Colonic mucosa (tissue), 4 donors: ENCODE measurements around the gene IGF2BP2. TPM values are rescaled to one million over a fixed set of nuclear protein-coding genes. Genes with fewer than 3 reads are reported as not detected.

Experiments used
- DNase-seq: peaks from one replicate; pipeline ENCODE4 v3.0.0-alpha.2; 2020
- H3K27ac ChIP-seq: fragments of 200-600 bp; one replicate; pipeline ENCODE4 v1.8.0; 2021
- H3K27me3 ChIP-seq: fragments of 200-600 bp; one replicate; pipeline ENCODE4 v1.8.0; 2021
- H3K36me3 ChIP-seq: fragments of 200-600 bp; one replicate; pipeline ENCODE4 v1.8.0; 2021
- H3K4me1 ChIP-seq: fragments of 200-600 bp; one replicate; pipeline ENCODE4 v1.8.0; 2021; ENCODE audit warnings: mild to moderate bottlenecking
- H3K4me3 ChIP-seq: fragments of 200-600 bp; one replicate; pipeline ENCODE4 v1.8.0; 2021
- H3K9ac ChIP-seq, 2 donors: one replicate each; pipeline ENCODE4 v1.7.0; 2013; ENCODE audit warnings: control low read depth in 2 of 2, low read depth in 2 of 2, low read length in 2 of 2
- H3K9me3 ChIP-seq: fragments of 200-600 bp; one replicate; pipeline ENCODE4 v1.8.0; 2021
- CTCF ChIP-seq: fragments of 200-600 bp; IDR thresholded peaks from one replicate; pipeline ENCODE4 v1.8.0; 2022; ENCODE audit warnings: antibody characterized with exemption, mild to moderate bottlenecking
- intact Hi-C: fragments of 100-400 bp; cut with DNase I; formaldehyde crosslinking; loops from one replicate; pipeline ENCODE4 v1.14.1; 2022
- total RNA-seq, 2 donors: library from RNA; stranded (reverse); fragmentation: NEBNext Ultra II Directional in 1 of 2; extraction: Animal tissue kit (Norgen Biotek cat#: 25700) in 1 of 2; gene quantifications; one replicate each; pipeline ENCODE4 v1.2.1, GENCODE V29; 2021
- donor health status: healthy.
- donor health status: DM: no; HTN: no; CAD: no.
- donor health status: DM: no; HTN: no; CAD: no.

The IGF2BP2 gene
- total RNA-seq, 2 donors from 2014 or later: 48.7 to 61.2 TPM

GRCh38 chr3:185649414-185649813, 175.4 kb downstream of the IGF2BP2 start:
- Histone ChIP-seq H3K36me3 (no peaks in the 10 kb centered on the region), H3K27me3 (no peaks in the 10 kb centered on the region), H3K27ac (no peak overlapping the region), H3K4me3 (no peak overlapping the region), H3K9ac (no peak overlapping the region), H3K4me1 (no peaks in the 10 kb centered on the region), H3K9me3 (no peaks in the 10 kb centered on the region)
- intact Hi-C loops: no loop called here
- TF ChIP-seq CTCF: no peak
- DNase-seq: no peak

- intact Hi-C loops: no loop called here
- Histone ChIP-seq H3K9me3 (no peaks in the 10 kb centered on the region), H3K36me3 (no peaks in the 10 kb centered on the region), H3K27me3 (no peaks in the 10 kb centered on the region), H3K27ac (no peak overlapping the region), H3K4me3 (no peak overlapping the region), H3K9ac (no peak overlapping the region), H3K4me1 (no peaks in the 10 kb centered on the region)
- no peak for DNase-seq
- TF ChIP-seq CTCF: no peak
These were observed 176.4 kb downstream of the IGF2BP2 start for GRCh38 chr3:185648396-185648795.

GRCh38 chr3:185647880-185648210, 177.0 kb downstream of the IGF2BP2 start:
- no peaks in the 10 kb centered on the region for H3K36me3 ChIP-seq
- TF ChIP-seq CTCF: no peak
- H3K9me3 ChIP-seq: no peaks in the 10 kb centered on the region
- H3K4me3 ChIP-seq: no peak overlapping the region
- intact Hi-C loops: no loop called here
- H3K9ac ChIP-seq: no peak overlapping the region
- H3K4me1 ChIP-seq: no peaks in the 10 kb centered on the region
- no peaks in the 10 kb centered on the region for H3K27me3 ChIP-seq
- no peak for DNase-seq
- H3K27ac ChIP-seq: no peak overlapping the region

- Histone ChIP-seq H3K9me3 (no peaks in the 10 kb centered on the region), H3K4me3 (no peak overlapping the region), H3K9ac (no peak overlapping the region), H3K27me3 (no peaks in the 10 kb centered on the region), H3K36me3 (no peaks in the 10 kb centered on the region), H3K4me1 (no peaks in the 10 kb centered on the region), H3K27ac (no peak overlapping the region)
- no peak for DNase-seq
- TF ChIP-seq CTCF: no peak
- intact Hi-C loops: no loop called here
These were observed 177.5 kb downstream of the IGF2BP2 start for GRCh38 chr3:185647134-185647879.

- H3K27ac ChIP-seq: no peak overlapping the region
- DNase-seq: no peak
- intact Hi-C loops: no loop called here
- H3K4me1 ChIP-seq: no peaks in the 10 kb centered on the region
- TF ChIP-seq CTCF: no peak
- H3K9ac ChIP-seq: no peak overlapping the region
- H3K27me3 ChIP-seq: no peaks in the 10 kb centered on the region
- H3K9me3 ChIP-seq: no peaks in the 10 kb centered on the region
- H3K36me3 ChIP-seq: no peaks in the 10 kb centered on the region
- no peak overlapping the region for H3K4me3 ChIP-seq
These were observed 178.3 kb downstream of the IGF2BP2 start for GRCh38 chr3:185646382-185647133.
